Liver (tissue), 3 donors: ENCODE measurements around the gene MICAL2.

Source experiments
- ATF3 ChIP-seq: IDR thresholded peaks from 2 replicates; pipeline ENCODE4 v1.6.1; 2016; ENCODE audit warnings: antibody characterized with exemption
- CTCF ChIP-seq: fragments of 150-350 bp; IDR thresholded peaks from 2 replicates; pipeline ENCODE4 v1.5.1; 2017; ENCODE audit warnings: improper control_type of control experiment, low read depth, low read length; ENCODE audit not compliant: missing input control
- GABPA ChIP-seq, 2 donors: IDR thresholded peaks in 1 of 2; conservative IDR thresholded peaks in 1 of 2; 2 replicates each; pipeline ENCODE4 v1.6.1; 2016; ENCODE audit warnings: antibody characterized with exemption in 2 of 2, mild to moderate bottlenecking in 1 of 2, moderate library complexity in 1 of 2
- JUND ChIP-seq, 2 donors: IDR thresholded peaks; 2 replicates each; pipeline ENCODE4 v1.6.1; 2016; ENCODE audit warnings: antibody characterized with exemption in 2 of 2
- MAX ChIP-seq: IDR thresholded peaks from 2 replicates; pipeline ENCODE4 v1.6.1; 2016; ENCODE audit warnings: antibody characterized with exemption
- NR2F2 ChIP-seq: IDR thresholded peaks from 2 replicates; pipeline ENCODE4 v1.6.1; 2016; ENCODE audit warnings: antibody characterized with exemption
- RAD21 ChIP-seq, 2 donors: IDR thresholded peaks; 2 replicates each; pipeline ENCODE4 v1.6.1; 2016; ENCODE audit warnings: antibody characterized with exemption in 2 of 2, mild to moderate bottlenecking in 2 of 2
- REST ChIP-seq: IDR thresholded peaks from 2 replicates; pipeline ENCODE4 v1.6.1; 2016; ENCODE audit warnings: antibody characterized with exemption, mild to moderate bottlenecking
- TAF1 ChIP-seq: conservative IDR thresholded peaks from 2 replicates; pipeline ENCODE4 v1.6.1; 2016; ENCODE audit warnings: antibody characterized with exemption, mild to moderate bottlenecking
- YY1 ChIP-seq: IDR thresholded peaks from 2 replicates; pipeline ENCODE4 v1.6.1; 2016; ENCODE audit warnings: antibody characterized with exemption, mild to moderate bottlenecking
- ZBTB33 ChIP-seq: IDR thresholded peaks from 2 replicates; pipeline ENCODE4 v1.6.1; 2016; ENCODE audit warnings: antibody characterized with exemption
- donor health status: healthy.
- donor health status: healthy.

GRCh38 chr11:12154871-12155668, 44.7 kb downstream of the MICAL2 start:
- TF ChIP-seq CTCF = no peak
- TF ChIP-seq JUND (IDR thresholded peaks at IDR 0.05) = no peak
- no peak for TF ChIP-seq YY1
- no peak for TF ChIP-seq REST
- TF ChIP-seq TAF1 = no peak
- TF ChIP-seq ATF3 = no peak
- no peak for TF ChIP-seq ZBTB33
- no peak for TF ChIP-seq MAX
- no peak for TF ChIP-seq RAD21 (IDR thresholded peaks at IDR 0.05)
- TF ChIP-seq GABPA (IDR thresholded peaks at IDR 0.05 in 1 of 2, conservative IDR thresholded peaks at IDR 0.05 in 1 of 2) = no peak
- TF ChIP-seq NR2F2 = no peak
